K562 (cell line): Measurements from ENCODE around the gene NUDCD3. TPM values are rescaled to one million over a fixed set of nuclear protein-coding genes. Genes with fewer than 3 reads are reported as not detected.
A peak's percentile ranks its signal among the peaks of the same experiment; 100 is the strongest.

ENCODE experiments used
- ATAC-seq: fragments of 200-7000 bp; cut with Tn5 transposase; 3 replicates; pipeline ENCODE4 v1.9.1; 2020; ENCODE audit warnings: moderate library complexity
- BruUV-seq: library from RNA; stranded (reverse); fragments of 400-500 nt; replicated peaks from 2 replicates; lab custom pipeline; 2021; lab: Mats Ljungman, UMichigan
- CTCF ChIA-PET: fragments of 300-600 bp; formaldehyde crosslinking; extraction: SDS; loops from one replicate; lab custom pipeline; 2021; ENCODE audit warnings: low intra/inter-chr PET ratio; lab: Yijun Ruan, JAX
- POLR2A ChIA-PET: fragments of 300-600, 350-650 bp; sonication (Branson Sonifier 250); formaldehyde crosslinking; extraction: SDS; loops from one replicate; lab custom pipeline; 2021; ENCODE audit warnings: antibody characterized with exemption, inconsistent platforms; lab: Yijun Ruan, JAX
- DNase-seq, 4 experiments: peaks; one replicate each; pipeline versions ENCODE4 v3.0.0 to v3.0.0-alpha.2; 2011 to 2018; ENCODE audit warnings: low spot score in 3 of 4, mixed read lengths in 3 of 4; ENCODE audit errors: extremely low read depth in 1 of 4
- FAIRE-seq: peaks from 2 replicates; lab custom pipeline; 2011; peaks lifted over from hg19 to GRCh38; lab: Jason Lieb, UNC
- H2AFZ ChIP-seq: 2 replicates; pipeline ENCODE4 v1.6.0; 2011; ENCODE audit warnings: low read depth, low read length, control low read depth, inconsistent platforms
- H3K27ac ChIP-seq: fragments of 200-600 bp; 3 replicates; pipeline ENCODE4 v1.8.0; 2011; ENCODE audit warnings: low read depth, mild to moderate bottlenecking, control low read depth, inconsistent platforms, low read length, moderate library complexity, mixed read lengths; ENCODE audit errors: extremely low read depth
- H3K27me3 ChIP-seq, 2 experiments: fragments of 300-600 bp in 1 of 2; 2 replicates in 1 of 2; 3 replicates in 1 of 2; pipeline versions ENCODE4 v1.6.0 to v1.8.0; 2011; ENCODE audit warnings: inconsistent platforms in 2 of 2, low read length in 2 of 2, mild to moderate bottlenecking in 1 of 2, mixed read lengths in 1 of 2, moderate library complexity in 1 of 2; ENCODE audit not compliant: control insufficient read depth in 2 of 2, insufficient read depth in 2 of 2
- H3K36me3 ChIP-seq: fragments of 300-600 bp; 3 replicates; pipeline ENCODE4 v1.8.0; 2011; ENCODE audit warnings: mild to moderate bottlenecking, low read length, inconsistent platforms; ENCODE audit not compliant: control insufficient read depth, insufficient read depth
- H3K4me1 ChIP-seq, 2 experiments: fragments of 200-600 bp in 1 of 2; replicated peaks in 1 of 2; 2 replicates in 1 of 2; 3 replicates in 1 of 2; pipeline versions ENCODE4 v1.5.1 to v1.8.0; 2011; ENCODE audit warnings: inconsistent platforms in 2 of 2, low read length in 2 of 2, mild to moderate bottlenecking in 1 of 2, mixed read lengths in 1 of 2, moderate library complexity in 1 of 2; ENCODE audit not compliant: control insufficient read depth in 2 of 2, insufficient read depth in 2 of 2
- H3K4me2 ChIP-seq: 2 replicates; pipeline ENCODE4 v1.6.1; 2011; ENCODE audit warnings: low read length, control low read depth, inconsistent platforms, mixed read lengths; ENCODE audit not compliant: insufficient read depth
- H3K4me3 ChIP-seq: fragments of 200-600 bp; sonication (generic), shearing (Covaris generic); 2 replicates; pipeline ENCODE4 v1.5.1; 2016; ENCODE audit warnings: control low read depth, inconsistent platforms
- H3K79me2 ChIP-seq: fragments of 200-600 bp; 3 replicates; pipeline ENCODE4 v1.8.0; 2011; ENCODE audit warnings: low read length, inconsistent platforms; ENCODE audit not compliant: control insufficient read depth, insufficient read depth
- H3K9ac ChIP-seq, 2 experiments: 2 replicates each; pipeline versions ENCODE4 v1.6.0 to v1.6.1; 2011; ENCODE audit warnings: low read depth in 2 of 2, low read length in 2 of 2, control low read depth in 1 of 2, inconsistent platforms in 1 of 2, mild to moderate bottlenecking in 1 of 2, mixed read lengths in 1 of 2; ENCODE audit not compliant: insufficient read depth in 1 of 2
- H3K9me1 ChIP-seq: one replicate; pipeline ENCODE4 v1.6.0; 2011; ENCODE audit warnings: inconsistent platforms, mild to moderate bottlenecking, low read length, moderate library complexity; ENCODE audit not compliant: control insufficient read depth, insufficient read depth
- H3K9me3 ChIP-seq: replicated peaks from 2 replicates; pipeline ENCODE4 v1.5.1; 2011; ENCODE audit warnings: low read depth, low read length, inconsistent platforms; ENCODE audit not compliant: control insufficient read depth, insufficient read depth
- H4K20me1 ChIP-seq: replicated peaks from 2 replicates; pipeline ENCODE4 v1.6.1; 2011; ENCODE audit warnings: low read length, inconsistent platforms, mixed read lengths; ENCODE audit not compliant: control insufficient read depth, insufficient read depth
- HDAC6 ChIP-seq: IDR thresholded peaks from 2 replicates; pipeline ENCODE4 v1.6.1; 2012; ENCODE audit warnings: low read depth, mild to moderate bottlenecking, control low read depth, inconsistent platforms, low read length, moderate library complexity
- HNRNPL ChIP-seq: fragments of 200-400 bp; formaldehyde crosslinking; IDR thresholded peaks from 2 replicates; pipeline ENCODE4 v1.6.1; 2017; ENCODE audit warnings: low read depth, mild to moderate bottlenecking, low read length
- KDM1A ChIP-seq, 2 experiments: fragments of 450-650 bp; IDR thresholded peaks; 2 replicates each; pipeline ENCODE4 v1.6.1; 2016; ENCODE audit warnings: mild to moderate bottlenecking in 2 of 2
- MTA2 ChIP-seq: fragments of 450-650 bp; IDR thresholded peaks from 2 replicates; pipeline ENCODE4 v1.6.1; 2016; ENCODE audit warnings: low read depth
- RB1 ChIP-seq: fragments of 450-650 bp; IDR thresholded peaks from 2 replicates; pipeline ENCODE4 v1.6.1; 2017; ENCODE audit warnings: low read depth, mild to moderate bottlenecking
- WGBS: fragments of 100-300 bp; shearing (Covaris generic); methylation state at CpG from one replicate; pipeline ENCODE4 v1.1.6; 2016; ENCODE audit warnings: low coverage, mixed read lengths; ENCODE audit not compliant: insufficient coverage; ENCODE audit errors: missing lambda C conversion rate; 5-methylcytosine and 5-hydroxymethylcytosine counted together
- in situ Hi-C: fragments of 300-500 bp; cut with MboI; formaldehyde crosslinking; loops from 4 replicates; pipeline ENCODE4 v1.15.0; 2018; ENCODE audit warnings: inconsistent platforms, mixed read lengths
- intact Hi-C: fragments of 100-400 bp; cut with micrococcal nuclease; formaldehyde crosslinking; loops from 2 replicates; pipeline ENCODE4 v1.14.2; 2022
- polyA plus RNA-seq, 8 experiments: library from polyadenylated mRNA; depleted of rRNA in 4 of 8; stranded (reverse) in 5 of 8; unstranded in 3 of 8; fragments of >200 nt; fragmentation: Nextera tagmentation in 2 of 8; fragmentation: Illumina TruSeq in 1 of 8; extraction: Ambion mirVana in 2 of 8; extraction: Trizol in 1 of 8; gene quantifications; 2 replicates each; pipeline versions ENCODE4 v1.2.1 to v1.2.3, GENCODE V29; 2011 to 2014; ENCODE audit warnings: inconsistent platforms in 1 of 8, missing spikeins in 1 of 8
- total RNA-seq, 7 experiments: library from RNA; depleted of rRNA in 6 of 7; stranded (reverse); fragments of >200 nt in 6 of 7; fragmentation: Illumina TruSeq in 2 of 7; extraction: Trizol in 2 of 7; gene quantifications; 2 replicates each; pipeline versions ENCODE4 v1.2.1 to v1.2.3, GENCODE V29; 2011 to 2021; ENCODE audit warnings: low replicate concordance in 1 of 7
- TF ChIP-seq, protein P1 (sequence below): fragments of 250-450 bp; sonication (Bioruptor Pico); IDR thresholded peaks from 2 replicates; pipeline ENCODE4 v1.8.0; 2022; ENCODE audit warnings: moderate library complexity, mild to moderate bottlenecking, inconsistent platforms
- TF ChIP-seq, protein P2 (sequence below): fragments of 250-450 bp; sonication (Bioruptor Pico); IDR thresholded peaks from 2 replicates; pipeline ENCODE4 v1.5.0; 2021

Gene NUDCD3
- total and polyA plus RNA-seq, 9 of the 15 experiments (the other 6 are each of a cell fraction or from before 2014, with no cell fraction given): 24.8 to 64.2 (median 42.6) TPM

DNA sequence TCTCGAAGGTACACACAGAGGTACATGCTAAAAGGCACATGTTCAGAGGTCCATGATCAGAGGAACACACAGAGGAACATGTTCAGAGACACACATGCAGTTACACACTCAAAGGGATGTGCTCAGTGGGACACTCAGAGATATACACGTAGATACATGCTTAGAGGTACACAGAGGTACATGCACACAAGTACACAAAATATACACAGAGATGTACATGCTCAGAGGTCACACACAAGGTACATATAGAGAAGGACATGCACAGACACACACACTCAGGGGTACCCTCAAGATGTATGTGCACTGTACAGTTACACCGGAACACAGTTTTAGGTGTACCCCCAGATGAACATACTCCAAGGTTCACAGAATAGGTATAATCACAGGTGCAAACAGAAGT lies 31.9 kb upstream of the NUDCD3 start:
- no peaks in the 10 kb centered on the region for H3K79me2 ChIP-seq
- H2AFZ ChIP-seq: no peak overlapping the region
- H3K4me3 ChIP-seq: no peak overlapping the region
- peaks cover 0 to 6% of the 10 kb centered on the region in 2 experiments; a peak in 2 of 5 replicates for H3K4me1 ChIP-seq
- no peak overlapping the region for H3K27ac ChIP-seq
- in situ Hi-C loops: no loop called here
- TF ChIP-seq HNRNPL: no peak
- TF ChIP-seq MTA2: no peak
- no peak for TF ChIP-seq HDAC6
- TF ChIP-seq, protein P1, sequence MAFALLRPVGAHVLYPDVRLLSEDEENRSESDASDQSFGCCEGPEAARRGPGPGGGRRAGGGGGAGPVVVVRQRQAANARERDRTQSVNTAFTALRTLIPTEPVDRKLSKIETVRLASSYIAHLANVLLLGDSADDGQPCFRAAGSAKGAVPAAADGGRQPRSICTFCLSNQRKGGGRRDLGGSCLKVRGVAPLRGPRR (CRISPR knock-in tag): no peak
- TF ChIP-seq, protein P2, sequence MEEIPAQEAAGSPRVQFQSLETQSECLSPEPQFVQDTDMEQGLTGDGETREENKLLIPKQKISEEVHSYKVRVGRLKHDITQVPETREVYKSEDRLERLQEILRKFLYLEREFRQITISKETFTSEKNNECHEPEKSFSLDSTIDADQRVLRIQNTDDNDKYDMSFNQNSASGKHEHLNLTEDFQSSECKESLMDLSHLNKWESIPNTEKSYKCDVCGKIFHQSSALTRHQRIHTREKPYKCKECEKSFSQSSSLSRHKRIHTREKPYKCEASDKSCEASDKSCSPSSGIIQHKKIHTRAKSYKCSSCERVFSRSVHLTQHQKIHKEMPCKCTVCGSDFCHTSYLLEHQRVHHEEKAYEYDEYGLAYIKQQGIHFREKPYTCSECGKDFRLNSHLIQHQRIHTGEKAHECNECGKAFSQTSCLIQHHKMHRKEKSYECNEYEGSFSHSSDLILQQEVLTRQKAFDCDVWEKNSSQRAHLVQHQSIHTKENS (CRISPR knock-in tag): no peak
- TF ChIP-seq RB1: no peak
- TF ChIP-seq KDM1A (IDR thresholded peaks at IDR 0.05): peak in 1 of 2 experiments; percentile 76; a peak in 1 of 4 replicates
- ChIA-PET CTCF (no interaction called here), POLR2A (no interaction called here)
- ATAC-seq (no peak), FAIRE-seq (no peak), DNase-seq (no peak)
- no peaks in the 10 kb centered on the region for H3K36me3 ChIP-seq
- H3K9me1 ChIP-seq: no peaks in the 10 kb centered on the region
- no TSS peak for BruUV-seq
- H3K9ac ChIP-seq: no peak overlapping the region
- intact Hi-C loops: no loop called here
- H4K20me1 ChIP-seq: no peaks in the 10 kb centered on the region
- H3K9me3 ChIP-seq: peaks cover 5% of the 10 kb centered on the region; the same call in 1 of the 2 replicates
- WGBS: 3% methylated on average over 3 of the region's 3 CpGs
- H3K27me3 ChIP-seq: peaks cover 6 to 38% of the 10 kb centered on the region in 2 experiments; a peak in 4 of 5 replicates
- no peak overlapping the region for H3K4me2 ChIP-seq
